GM12872 (cell line): ENCODE data around the gene SRSF2.

Experiments used
- CTCF ChIP-seq: IDR thresholded peaks from 3 replicates; pipeline ENCODE4 v1.5.1; 2011; ENCODE audit warnings: low read depth, mild to moderate bottlenecking, low read length, moderate library complexity; ENCODE audit not compliant: insufficient read depth

Gene SRSF2

GRCh38 chr17:76744747-76745146, 7.6 kb upstream of the SRSF2 start:
- no peak for TF ChIP-seq CTCF

- no peak for TF ChIP-seq CTCF
These were observed 5.8 kb upstream of the SRSF2 start for GRCh38 chr17:76742958-76743357.

- TF ChIP-seq CTCF: no peak
These were observed 3.4 kb upstream of the SRSF2 start for GRCh38 chr17:76740329-76741118.

- no peak for TF ChIP-seq CTCF
These were observed 1.3 kb upstream of the SRSF2 start for GRCh38 chr17:76738468-76738850.

- no peak for TF ChIP-seq CTCF
These were observed 741 bp upstream of the SRSF2 start, which contains the start of gene MFSD11 for GRCh38 chr17:76737676-76738467. MFSD11 (plus strand) TSS chr17:76738119; CDS start chr17:76738353, 234 bp downstream.

GRCh38 chr17:76736349-76737081, 616 bp downstream of the SRSF2 start:
- no peak for TF ChIP-seq CTCF
